CD1c-positive myeloid dendritic cell (primary cell): ENCODE data around the gene CEMP1.
A peak's percentile ranks its signal among the peaks of the same experiment; 100 is the strongest.
"Not testable (repeated sequence)": the region's sequence is repeated elsewhere in the genome, so short reads cannot be mapped to it uniquely, and the experiment has no call there.

ENCODE experiments used
- DNase-seq: peaks from one replicate; pipeline ENCODE4 v3.0.0-alpha.2; 2016; ENCODE audit errors: extremely low spot score

Gene CEMP1

GRCh38 chr16:2537451-2538379 lies 6.5 kb upstream of the CEMP1 start, which contains the start of gene PDPK1:
Gene PDPK1 (plus strand): TSS chr16:2538021. CDS start chr16:2538113, 92 bp downstream.
- DNase-seq: peak; percentile 99

GRCh38 chr16:2535625-2536013 lies 4.4 kb upstream of the CEMP1 start:
- DNase-seq: peak; percentile 95

GRCh38 chr16:2534335-2534734 lies 3.1 kb upstream of the CEMP1 start:
- DNase-seq: not testable (repeated sequence)

- no peak for DNase-seq
Measured at GRCh38 chr16:2533912-2534311, 2.7 kb upstream of the CEMP1 start.

GRCh38 chr16:2533142-2533755 lies 2.0 kb upstream of the CEMP1 start:
- DNase-seq: not testable (repeated sequence)

GRCh38 chr16:2532494-2533141 lies 1.4 kb upstream of the CEMP1 start:
- DNase-seq: peak; percentile 82

GRCh38 chr16:2531696-2532493 lies 687 bp upstream of the CEMP1 start:
- peak; percentile 99 for DNase-seq

GRCh38 chr16:2530629-2531318 lies 434 bp downstream of the CEMP1 start:
- no peak for DNase-seq

- no peak for DNase-seq
Measured at GRCh38 chr16:2529961-2530628, 1.1 kb downstream of the CEMP1 start.

- no peak for DNase-seq
Measured at GRCh38 chr16:2529061-2529931, 1.9 kb downstream of the CEMP1 start.

- no peak for DNase-seq
Measured at GRCh38 chr16:2528161-2529060, 2.8 kb downstream of the CEMP1 start.

GRCh38 chr16:2527784-2528100 lies 3.5 kb downstream of the CEMP1 start:
- DNase-seq: no peak

GRCh38 chr16:2527071-2527783 lies 4.0 kb downstream of the CEMP1 start:
- DNase-seq: no peak

GRCh38 chr16:2526135-2526534 lies 5.1 kb downstream of the CEMP1 start:
- no peak for DNase-seq

GRCh38 chr16:2524339-2524938 lies 6.8 kb downstream of the CEMP1 start:
- no peak for DNase-seq

GRCh38 chr16:2523801-2524231 lies 7.4 kb downstream of the CEMP1 start:
- no peak for DNase-seq

- peak; percentile 73 for DNase-seq
Measured at GRCh38 chr16:2520784-2521531, 10.2 kb downstream of the CEMP1 start.
